CD4-positive, alpha-beta T cell treated with Interferon gamma for 1 hour (primary cell): ENCODE measurements around the gene CHCHD6.

Experiments
- DNase-seq: peaks from one replicate; pipeline ENCODE4 v3.0.0-alpha.2; 2020

The CHCHD6 gene

DNA sequence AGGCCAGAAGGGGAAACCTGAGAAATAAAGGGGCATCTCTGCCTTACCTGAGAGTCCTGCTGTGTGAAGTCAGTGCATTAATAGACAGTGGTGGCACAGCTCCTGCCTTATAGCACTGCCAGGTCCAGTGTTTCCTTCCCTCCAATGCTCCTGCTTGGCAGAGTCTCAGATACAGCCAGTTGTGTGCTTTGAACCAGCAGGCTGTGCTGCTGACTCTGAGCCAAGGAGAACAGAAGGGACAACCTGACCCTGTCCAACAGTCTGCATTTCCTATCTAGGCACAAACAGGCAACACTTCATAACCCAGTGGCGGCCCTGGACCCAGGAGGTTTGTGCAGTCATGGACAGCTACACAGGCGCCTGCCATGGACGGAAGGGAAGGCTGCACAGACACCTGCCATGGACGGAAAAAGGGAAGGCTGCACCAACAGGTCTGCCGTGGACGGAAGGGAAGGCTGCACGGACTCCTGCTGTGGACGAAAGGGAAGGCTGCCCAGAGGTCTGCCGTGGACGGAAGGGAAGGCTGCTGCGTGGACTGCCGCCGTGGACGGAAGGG, 245.0 kb downstream of the CHCHD6 start:
- no peak for DNase-seq

DNA sequence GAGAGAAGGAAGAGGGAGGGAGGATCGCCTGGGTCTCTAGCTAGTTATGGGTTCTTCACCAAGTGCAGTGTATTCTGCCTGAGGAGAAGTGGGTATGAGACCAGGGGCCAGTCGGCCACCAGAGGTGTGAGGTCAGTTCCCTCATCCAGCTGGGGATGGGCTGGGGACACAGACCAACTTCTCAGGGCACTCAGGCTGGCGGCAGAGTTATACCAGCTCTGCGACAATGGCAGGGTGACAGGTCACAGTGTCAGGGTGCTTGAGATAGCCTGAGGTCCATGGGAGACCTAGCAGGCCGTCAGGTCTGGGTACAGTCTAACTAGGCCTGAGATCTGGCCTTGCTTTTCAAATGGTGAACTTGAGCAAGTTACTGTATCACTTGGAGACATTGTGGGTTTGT, 247.5 kb downstream of the CHCHD6 start:
- DNase-seq = no peak

DNA sequence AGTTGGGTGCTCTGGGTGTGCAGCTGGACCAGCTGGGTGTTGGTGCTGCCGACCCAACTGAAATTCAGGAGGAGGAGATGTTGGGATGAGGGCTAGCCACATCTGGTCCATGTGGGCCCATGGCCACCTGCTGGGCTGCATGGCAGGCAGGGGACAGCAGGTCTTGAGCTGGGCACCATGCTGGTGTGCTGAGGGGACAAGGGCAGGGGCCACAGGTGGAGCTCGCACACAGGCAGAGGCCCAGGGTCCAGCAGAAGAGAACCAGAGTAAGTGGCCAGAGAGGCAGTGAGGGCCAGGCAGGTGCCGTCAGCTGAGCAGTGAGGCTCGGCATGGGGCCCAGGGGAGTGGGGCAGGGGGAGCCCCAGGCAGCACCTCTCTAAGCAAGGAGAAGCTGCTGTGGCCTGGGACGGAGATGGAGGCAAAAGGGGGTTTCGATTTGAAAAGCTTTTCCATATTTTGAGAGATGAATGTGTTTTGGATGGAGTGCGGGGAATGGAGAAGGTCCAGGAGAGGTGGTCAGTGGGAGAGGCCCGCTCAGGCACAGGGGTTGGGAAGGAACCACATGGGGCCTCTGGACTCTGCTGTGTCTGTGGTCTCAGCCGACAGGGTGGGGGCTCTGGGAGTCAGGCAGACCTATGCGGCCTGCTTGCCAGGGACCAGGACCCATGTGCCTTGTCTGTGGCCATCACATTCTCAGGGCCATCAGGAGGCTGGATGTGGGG, 248.4 kb downstream of the CHCHD6 start:
- no peak for DNase-seq

DNA sequence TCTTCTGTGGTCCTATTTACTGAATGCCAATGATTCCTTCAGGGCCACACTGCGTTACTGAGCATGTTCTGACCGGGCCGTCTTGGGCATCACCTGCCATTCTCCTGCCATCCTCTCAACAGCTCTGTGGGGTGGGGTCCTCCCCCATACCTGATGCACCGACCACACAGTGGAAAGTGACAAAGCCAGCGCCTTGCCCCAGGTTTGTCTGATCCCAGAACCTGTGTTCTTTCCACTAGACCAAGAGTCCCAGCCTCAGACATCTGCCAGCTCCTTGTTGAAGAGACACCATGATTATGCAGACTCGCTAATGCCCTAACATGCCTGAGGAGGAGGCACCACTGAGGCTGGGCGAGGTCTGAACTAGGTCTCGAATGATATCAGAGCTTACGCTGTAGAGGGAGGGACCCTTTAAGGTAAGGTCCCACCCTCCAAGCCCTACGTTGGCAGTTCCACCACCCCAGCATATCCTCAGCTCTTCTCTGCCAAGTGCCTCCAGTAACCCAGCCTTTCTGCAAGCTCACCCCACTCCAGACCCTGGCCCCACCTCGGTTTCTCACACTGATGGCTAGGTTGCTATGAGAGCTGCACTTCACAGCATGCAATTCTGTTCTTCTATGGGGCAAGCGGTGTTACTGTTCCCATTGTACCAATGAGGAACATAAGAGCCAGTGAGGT, 249.1 kb downstream of the CHCHD6 start:
- DNase-seq = no peak

DNA sequence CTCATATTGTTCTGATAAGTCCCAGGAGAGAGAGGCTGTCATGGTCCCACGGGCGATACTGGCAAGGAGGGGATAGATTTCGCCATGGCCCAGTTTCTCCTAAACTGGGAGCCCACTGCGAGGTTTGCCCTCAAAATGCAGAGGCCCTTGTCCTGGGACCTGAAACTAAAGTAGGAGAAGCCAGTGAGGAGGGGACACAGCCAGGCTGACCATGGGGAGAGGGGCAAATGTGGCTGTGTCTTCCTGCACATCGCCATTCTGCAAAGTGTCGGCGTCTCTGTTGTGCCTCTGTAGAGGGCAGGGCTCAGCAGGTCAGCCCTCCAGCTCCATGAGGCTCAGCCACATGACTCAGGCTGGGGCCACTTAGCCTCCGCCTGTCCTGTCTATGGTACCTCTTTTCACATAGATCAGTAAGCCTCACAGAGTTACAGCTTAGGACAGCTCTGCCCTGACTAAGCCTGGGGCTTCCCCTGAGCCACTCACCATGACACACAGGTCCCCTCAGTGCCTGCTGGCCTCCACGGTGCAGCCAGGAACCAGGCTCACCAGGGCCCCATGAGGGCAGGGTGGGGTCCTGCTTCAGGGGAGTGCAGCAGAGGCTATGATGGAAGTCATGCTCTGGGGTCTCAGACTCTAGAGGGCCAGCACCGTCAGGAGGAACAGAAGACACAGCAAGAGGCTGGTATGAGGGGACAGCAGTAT, 250.3 kb downstream of the CHCHD6 start:
- peak; percentile 8 for DNase-seq

DNA sequence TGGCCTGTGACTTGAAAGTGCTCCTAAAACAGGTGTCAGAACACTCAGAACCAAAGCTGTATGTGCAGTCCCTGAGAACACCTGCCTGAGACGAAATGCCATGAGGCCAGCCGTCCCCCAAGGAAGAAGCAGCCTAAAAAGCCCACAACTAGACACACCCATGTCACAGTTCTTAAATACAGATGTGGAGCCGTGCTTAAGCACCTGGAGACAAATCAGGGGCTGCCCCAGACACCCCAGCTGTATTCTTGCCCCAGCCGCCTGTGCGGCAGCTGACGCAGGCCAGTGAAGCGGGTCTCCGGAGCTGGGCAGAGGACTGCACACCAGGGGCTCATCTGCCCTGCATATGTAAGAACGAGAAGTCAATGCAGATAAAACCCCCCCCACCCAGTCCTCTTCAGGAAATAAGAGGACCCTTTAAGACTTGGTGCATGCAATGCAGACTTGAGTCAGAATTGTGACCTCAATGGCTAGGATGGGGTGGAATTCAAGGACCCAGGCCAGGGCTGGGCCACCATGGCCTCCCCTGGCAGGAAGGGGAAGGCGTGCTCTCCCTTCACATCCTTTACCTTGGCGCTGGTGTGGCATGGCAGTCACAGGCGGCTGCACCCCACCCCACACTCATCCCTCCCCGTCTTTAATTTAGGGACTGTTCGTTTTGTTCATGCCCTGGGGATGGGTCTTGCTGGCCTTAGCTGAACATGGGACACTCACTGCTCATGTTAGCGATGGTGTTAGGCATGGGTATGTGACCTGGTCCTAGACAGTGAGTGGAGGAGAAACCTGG, 251.2 kb downstream of the CHCHD6 start:
- DNase-seq = peak; percentile 60

DNA sequence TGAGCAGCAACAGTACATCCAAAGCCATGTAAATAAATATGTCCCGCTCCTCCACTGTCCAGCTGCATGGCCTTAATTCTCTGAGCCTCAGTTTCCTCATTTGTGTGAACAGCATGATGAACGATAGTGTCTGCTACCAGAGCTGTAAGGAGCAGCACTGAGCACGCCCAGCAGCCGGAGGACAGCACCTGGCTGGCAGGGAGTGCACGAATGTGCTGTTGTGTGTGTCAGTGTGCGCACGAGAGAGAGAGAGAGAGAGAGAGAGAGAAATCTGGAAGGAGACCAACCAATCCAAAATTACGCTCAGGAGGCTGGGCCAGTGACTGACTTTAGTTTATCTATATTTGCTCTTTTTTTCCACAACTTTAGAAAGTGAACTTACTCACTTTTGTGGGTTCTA, 252.3 kb downstream of the CHCHD6 start:
- no peak for DNase-seq

DNA sequence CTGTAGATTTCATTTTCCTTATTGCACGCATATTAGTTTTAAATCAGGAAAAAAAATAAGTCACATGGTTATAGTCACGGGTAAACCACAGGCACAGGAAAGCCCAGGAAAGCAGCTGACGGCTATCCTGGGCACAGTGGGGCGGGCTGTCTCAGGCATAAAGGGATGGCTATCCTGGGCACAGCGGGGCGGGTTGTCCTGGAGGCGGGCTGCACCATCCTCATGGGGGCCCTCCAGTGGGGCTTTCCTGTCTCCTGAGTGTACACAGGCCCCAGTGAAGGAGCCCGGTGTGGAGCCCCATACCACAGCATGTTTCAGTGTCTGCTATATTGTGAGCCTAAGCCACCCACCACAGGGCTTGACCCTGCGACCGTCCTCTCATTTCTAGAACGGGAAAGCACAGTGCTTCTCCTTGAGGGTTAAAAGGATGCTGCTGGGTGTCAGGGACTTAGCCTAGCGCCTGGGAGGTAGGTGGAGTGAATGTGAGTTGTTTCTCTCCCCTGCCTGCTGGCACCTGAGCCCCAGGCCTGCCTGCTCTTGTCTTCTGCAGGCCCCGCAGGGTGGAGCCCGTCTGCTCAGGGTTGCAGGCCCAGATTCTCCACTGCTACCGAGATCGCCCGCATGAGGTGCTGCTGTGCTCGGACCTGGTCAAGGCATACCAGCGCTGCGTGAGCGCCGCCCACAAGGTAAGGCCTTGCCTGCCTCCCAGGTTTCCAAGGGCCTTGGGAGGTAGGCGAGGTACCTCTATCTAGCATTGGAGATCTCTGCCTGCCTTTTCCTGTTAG, 253.0 kb downstream of the CHCHD6 start:
- DNase-seq = no peak

DNA sequence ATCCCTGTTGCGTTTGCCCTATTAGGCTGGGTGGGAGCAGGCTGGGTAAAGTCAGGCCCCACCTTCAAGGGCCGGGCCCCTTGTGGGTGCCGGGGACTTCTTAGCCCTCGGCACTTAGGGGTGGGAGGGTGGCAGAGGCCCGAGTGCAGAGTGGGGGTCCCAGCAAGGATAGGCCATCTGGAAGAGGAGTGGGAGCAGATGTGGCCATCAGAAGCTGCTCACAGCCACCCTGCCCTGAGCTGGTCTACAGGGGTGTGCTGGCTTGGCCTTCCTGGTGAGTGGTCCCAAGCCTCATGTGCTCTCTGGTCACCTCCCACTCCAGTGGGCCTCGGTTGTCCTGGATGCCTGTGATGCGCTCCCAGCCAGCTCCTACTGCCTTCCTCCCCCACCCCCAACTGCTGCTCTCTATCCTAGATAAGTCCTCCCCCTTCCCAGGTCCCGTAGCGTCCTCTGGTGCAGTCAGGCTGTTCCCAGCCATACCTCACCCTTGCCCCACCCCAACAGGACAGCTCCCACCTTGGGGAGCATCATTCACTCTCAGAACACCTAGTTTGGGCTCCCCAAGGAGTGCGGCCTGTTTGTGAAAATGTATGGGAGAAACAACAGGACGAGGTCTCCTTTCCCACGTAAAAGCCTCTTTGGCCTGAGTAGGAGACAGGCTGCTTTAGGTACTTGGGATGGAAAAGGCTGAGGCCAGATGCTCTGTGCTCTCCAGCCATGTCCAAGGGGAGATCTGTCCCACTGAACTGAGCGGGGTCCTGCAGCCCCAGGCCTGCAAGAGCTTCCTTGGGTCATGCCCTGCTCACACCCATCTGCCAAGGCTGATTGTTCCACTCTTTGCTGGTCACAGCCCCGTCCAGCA, 254.0 kb downstream of the CHCHD6 start:
- no peak for DNase-seq

DNA sequence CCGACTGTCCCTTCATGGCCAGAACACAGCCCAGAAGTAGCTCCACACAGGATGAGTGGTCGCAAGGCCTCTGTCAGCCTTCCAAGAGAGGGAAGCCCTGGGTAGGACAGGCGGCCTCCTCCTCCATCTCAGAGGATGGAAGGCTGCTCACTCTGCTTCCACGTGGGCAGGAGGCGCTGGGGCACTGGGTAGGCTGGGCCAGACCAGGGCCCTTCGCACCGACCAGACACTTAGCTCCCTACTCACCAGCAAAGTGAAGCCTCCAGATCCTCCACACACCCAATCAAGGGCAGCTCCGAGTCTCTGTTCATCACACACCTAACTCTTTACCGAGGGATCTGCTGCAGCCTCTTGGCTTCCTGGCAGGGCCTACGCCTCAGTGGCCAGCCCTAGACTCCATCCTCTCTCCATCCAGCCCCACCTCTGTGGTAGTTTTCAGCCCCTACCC, 254.6 kb downstream of the CHCHD6 start:
- DNase-seq = no peak

DNA sequence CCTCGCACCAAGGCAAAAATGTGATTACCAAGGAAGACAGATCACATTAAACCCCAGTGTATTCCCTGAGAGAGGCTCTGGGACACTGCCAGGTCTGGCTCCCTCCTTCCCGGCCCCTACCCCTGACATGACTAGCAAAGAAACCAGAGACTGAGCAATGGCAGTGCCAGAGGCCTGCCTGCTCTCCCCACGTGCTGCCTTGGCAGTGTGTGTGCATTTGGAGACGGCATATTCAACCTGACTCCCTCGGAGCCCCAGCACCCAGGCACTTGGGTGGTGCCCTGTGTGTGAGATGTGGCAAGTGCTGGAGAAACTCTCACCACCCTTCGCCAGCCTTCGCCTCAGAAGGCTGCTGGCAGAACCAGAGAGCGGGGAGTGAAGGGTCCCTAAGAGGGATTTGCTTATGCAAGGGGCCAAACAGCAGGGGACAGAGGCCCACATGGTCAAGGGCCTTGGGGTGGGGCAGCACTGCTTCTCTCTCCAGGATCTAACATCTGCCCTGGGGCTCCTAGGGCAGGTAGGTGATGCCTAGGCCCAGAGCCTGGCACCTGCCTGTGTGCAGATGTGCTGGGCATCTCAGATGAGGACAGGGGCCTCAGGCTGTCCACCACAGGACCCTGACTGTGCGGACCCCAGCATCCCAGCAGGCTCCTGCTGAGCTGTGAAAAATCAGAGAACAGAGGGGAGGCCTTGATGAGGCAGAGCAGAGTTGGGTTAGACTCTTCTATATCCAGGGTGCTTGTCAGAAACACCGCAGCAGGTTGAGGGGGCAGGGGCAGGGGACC, 255.3 kb downstream of the CHCHD6 start:
- DNase-seq = no peak

DNA sequence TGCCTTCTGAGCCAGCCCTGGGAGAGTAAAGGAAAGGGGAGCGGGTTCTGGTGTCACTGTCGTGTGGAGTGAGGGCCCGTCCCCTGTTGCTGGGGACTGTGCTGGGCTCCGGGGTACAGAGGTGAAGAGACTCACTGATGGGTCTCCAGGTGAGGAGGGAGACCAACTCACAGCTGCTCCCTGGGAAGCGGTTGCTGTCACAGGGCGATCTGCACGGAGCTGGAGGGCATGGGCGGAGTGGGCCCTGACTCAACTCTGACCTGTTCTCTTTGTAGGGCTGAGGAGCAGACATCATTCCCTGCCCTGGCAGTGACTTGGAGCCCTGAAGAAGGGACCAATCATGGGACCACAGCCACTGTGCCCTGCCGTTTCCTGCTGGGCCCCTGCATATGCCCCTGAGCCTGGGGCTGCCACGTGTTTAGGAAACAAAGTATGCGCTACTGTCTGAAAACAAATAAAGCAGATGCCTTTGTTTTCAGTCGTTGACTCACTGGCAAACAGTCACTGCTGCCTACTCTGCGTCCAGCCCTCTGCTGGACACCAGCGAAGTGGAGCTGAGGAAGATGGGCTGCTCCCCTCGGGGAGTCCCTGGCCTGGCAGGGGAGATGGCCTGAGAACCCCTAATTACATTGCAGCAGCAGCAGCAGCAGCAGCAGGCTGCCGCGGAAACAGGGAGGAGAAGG, 256.0 kb downstream of the CHCHD6 start:
- DNase-seq = no peak

DNA sequence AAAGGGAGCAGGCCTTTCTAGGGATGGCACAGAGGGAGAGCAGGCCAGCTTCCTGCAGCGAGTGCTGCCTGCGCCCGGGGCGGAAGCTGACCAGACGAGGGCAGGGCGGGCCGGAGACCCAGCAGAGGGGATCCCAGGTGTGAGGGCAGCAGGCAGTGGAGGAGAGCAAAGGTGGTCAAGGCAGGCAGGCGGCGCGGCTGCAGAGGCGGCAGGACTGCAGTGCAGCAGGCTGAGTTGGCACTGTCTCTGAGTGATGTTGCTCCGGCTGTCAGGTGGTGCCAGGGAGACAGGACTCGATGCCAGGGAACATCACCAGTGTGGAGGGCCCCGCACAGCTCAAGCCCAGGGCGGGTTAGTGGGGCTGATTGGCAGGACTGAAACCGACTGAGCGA, 256.6 kb downstream of the CHCHD6 start:
- DNase-seq = no peak

DNA sequence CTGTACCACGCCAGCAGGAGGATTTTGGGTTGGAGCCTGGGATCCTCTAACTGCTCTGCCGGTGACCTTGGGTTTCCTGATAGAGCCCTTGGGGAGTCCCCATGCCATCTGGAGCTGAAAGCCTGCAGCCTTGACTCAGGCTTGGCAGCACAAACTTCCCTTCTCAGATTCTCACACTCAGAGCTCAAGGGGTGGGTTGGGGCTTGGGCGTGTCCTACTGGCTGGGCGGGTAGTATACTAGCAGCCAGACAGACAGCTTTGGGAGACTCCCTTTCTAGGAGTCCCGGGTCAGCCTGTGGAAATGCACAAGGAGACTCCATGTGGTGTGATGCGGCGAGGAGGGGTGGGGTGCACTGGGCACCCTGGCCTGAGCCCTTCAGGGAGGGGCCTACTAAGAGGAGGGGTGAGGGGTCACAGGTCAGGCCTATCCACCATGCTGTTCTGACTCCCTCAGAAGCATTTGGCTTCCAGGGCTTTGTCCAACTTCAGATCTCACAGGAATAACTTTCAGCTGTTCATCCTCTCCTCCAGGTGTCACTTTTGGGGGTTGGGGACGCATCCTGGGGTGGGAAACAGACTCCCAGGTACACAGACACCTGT, 257.3 kb downstream of the CHCHD6 start:
- DNase-seq = no peak

DNA sequence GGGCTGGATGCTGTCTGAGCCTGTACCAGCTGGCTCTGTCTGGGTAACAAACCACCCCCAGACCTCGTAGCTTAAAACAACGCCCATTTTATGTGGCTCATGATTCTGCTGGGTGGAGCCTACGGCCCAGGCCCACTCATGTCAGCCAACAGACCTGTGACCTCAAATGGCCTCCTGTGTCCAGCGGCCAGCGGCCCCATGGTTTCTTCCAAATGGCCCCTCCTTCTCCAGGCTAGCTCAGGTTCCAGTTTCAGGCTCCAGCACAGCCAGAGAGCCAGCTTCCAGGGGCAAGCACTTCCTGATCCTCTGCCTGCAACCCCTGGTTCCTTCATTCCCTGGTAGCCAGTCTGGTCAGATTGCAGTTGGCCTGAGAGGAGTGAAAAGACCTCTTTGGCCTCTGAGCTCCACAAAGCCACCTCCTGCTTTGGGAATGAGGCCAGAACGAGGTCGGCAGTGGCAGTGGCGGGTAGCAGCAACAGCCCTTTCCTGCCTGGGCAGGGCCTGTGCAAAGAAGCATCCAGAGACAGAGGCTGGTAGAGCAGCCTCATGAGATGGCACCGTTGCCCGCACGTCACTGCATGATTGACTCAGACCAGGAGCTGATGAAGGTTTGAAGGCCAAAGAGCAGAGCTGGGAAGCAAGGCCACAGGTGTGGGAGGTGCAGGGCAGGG, 257.9 kb downstream of the CHCHD6 start:
- no peak for DNase-seq

DNA sequence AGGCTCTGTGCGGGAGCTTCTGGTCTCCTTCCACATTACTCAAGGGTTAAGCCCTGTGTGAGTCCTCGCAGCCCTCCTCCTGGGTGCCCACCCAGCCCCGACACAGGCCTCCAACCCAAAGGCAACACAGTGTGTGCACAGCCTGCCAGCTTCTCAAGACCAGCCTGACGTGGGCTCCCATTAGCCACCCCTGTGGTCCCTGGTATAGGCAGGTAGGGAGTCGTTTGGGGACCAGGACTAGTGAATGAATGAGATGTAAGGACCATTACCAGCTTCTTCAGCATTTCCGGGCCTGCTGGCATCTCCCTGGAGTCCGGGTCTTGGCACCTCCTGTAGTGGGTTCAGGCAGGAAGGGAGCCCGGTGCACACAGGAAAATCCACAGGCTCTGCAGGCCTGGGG, 258.7 kb downstream of the CHCHD6 start:
- DNase-seq = no peak

DNA sequence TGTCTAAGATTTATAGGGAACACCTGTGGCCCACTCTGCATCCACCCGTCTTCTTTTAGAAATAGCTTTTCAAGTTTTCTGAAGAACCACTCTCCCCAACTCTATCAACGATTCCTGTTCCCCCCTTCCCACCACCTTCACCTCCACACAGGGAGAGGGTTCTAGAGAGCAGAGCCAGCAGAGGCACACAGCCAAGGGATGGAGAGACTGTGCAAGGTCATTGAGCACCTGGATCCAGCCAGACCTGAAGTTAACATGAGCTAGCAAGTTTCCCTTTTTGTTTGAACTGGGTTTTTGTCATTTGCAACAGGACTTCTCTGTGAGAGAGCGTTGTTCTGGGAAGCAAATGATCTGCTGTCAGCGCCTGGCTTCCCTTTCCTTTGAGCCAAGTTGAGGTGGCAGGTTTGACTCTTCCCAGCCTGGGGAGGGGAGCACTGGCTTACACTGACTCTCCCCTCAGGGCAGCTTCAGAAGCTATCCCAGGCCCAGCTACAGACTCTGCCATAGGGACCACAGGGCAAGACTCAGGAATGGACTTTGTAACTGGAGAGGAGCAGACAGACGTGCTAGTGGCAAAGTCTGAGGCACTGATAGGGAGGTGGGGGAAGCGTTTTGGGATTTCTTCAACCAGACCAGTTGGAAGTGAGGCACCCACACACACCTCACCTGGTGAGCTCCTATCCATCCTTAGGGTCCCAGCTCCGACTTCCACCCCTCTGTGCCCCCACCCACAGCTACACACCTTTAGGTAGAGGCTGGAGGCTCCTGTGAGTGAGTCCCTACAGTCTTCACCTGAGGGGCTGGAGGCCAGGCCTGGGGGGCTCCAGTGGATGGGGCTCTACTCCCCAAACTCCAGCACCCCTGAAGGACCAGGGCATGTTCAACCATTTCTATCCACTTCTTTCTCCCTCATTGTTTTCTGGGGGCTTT, 259.5 kb downstream of the CHCHD6 start:
- DNase-seq = no peak
